K562 (cell line): ENCODE data around the gene SDR39U1. TPM values are rescaled to one million over a fixed set of nuclear protein-coding genes. Genes with fewer than 3 reads are reported as not detected.

ENCODE experiments used
- ATAC-seq: fragments of 200-7000 bp; cut with Tn5 transposase; 3 replicates; pipeline ENCODE4 v1.9.1; 2020; ENCODE audit warnings: moderate library complexity
- BruUV-seq: library from RNA; stranded (reverse); fragments of 400-500 nt; replicated peaks from 2 replicates; lab custom pipeline; 2021; lab: Mats Ljungman, UMichigan
- CTCF ChIA-PET: fragments of 300-600 bp; formaldehyde crosslinking; extraction: SDS; loops from one replicate; lab custom pipeline; 2021; ENCODE audit warnings: low intra/inter-chr PET ratio; lab: Yijun Ruan, JAX
- POLR2A ChIA-PET: fragments of 300-600, 350-650 bp; sonication (Branson Sonifier 250); formaldehyde crosslinking; extraction: SDS; loops from one replicate; lab custom pipeline; 2021; ENCODE audit warnings: antibody characterized with exemption, inconsistent platforms; lab: Yijun Ruan, JAX
- DNase-seq, 4 experiments: peaks; one replicate each; pipeline versions ENCODE4 v3.0.0 to v3.0.0-alpha.2; 2011 to 2018; ENCODE audit warnings: low spot score in 3 of 4, mixed read lengths in 3 of 4; ENCODE audit errors: extremely low read depth in 1 of 4
- FAIRE-seq: peaks from 2 replicates; lab custom pipeline; 2011; peaks lifted over from hg19 to GRCh38; lab: Jason Lieb, UNC
- H2AFZ ChIP-seq: 2 replicates; pipeline ENCODE4 v1.6.0; 2011; ENCODE audit warnings: low read depth, low read length, control low read depth, inconsistent platforms
- H3K27ac ChIP-seq: fragments of 200-600 bp; 3 replicates; pipeline ENCODE4 v1.8.0; 2011; ENCODE audit warnings: low read depth, mild to moderate bottlenecking, control low read depth, inconsistent platforms, low read length, moderate library complexity, mixed read lengths; ENCODE audit errors: extremely low read depth
- H3K27me3 ChIP-seq, 2 experiments: fragments of 300-600 bp in 1 of 2; 2 replicates in 1 of 2; 3 replicates in 1 of 2; pipeline versions ENCODE4 v1.6.0 to v1.8.0; 2011; ENCODE audit warnings: inconsistent platforms in 2 of 2, low read length in 2 of 2, mild to moderate bottlenecking in 1 of 2, mixed read lengths in 1 of 2, moderate library complexity in 1 of 2; ENCODE audit not compliant: control insufficient read depth in 2 of 2, insufficient read depth in 2 of 2
- H3K36me3 ChIP-seq: fragments of 300-600 bp; 3 replicates; pipeline ENCODE4 v1.8.0; 2011; ENCODE audit warnings: mild to moderate bottlenecking, low read length, inconsistent platforms; ENCODE audit not compliant: control insufficient read depth, insufficient read depth
- H3K4me1 ChIP-seq, 2 experiments: fragments of 200-600 bp in 1 of 2; replicated peaks in 1 of 2; 2 replicates in 1 of 2; 3 replicates in 1 of 2; pipeline versions ENCODE4 v1.5.1 to v1.8.0; 2011; ENCODE audit warnings: inconsistent platforms in 2 of 2, low read length in 2 of 2, mild to moderate bottlenecking in 1 of 2, mixed read lengths in 1 of 2, moderate library complexity in 1 of 2; ENCODE audit not compliant: control insufficient read depth in 2 of 2, insufficient read depth in 2 of 2
- H3K4me2 ChIP-seq: 2 replicates; pipeline ENCODE4 v1.6.1; 2011; ENCODE audit warnings: low read length, control low read depth, inconsistent platforms, mixed read lengths; ENCODE audit not compliant: insufficient read depth
- H3K4me3 ChIP-seq: fragments of 200-600 bp; sonication (generic), shearing (Covaris generic); 2 replicates; pipeline ENCODE4 v1.5.1; 2016; ENCODE audit warnings: control low read depth, inconsistent platforms
- H3K79me2 ChIP-seq: fragments of 200-600 bp; 3 replicates; pipeline ENCODE4 v1.8.0; 2011; ENCODE audit warnings: low read length, inconsistent platforms; ENCODE audit not compliant: control insufficient read depth, insufficient read depth
- H3K9ac ChIP-seq, 2 experiments: 2 replicates each; pipeline versions ENCODE4 v1.6.0 to v1.6.1; 2011; ENCODE audit warnings: low read depth in 2 of 2, low read length in 2 of 2, control low read depth in 1 of 2, inconsistent platforms in 1 of 2, mild to moderate bottlenecking in 1 of 2, mixed read lengths in 1 of 2; ENCODE audit not compliant: insufficient read depth in 1 of 2
- H3K9me1 ChIP-seq: one replicate; pipeline ENCODE4 v1.6.0; 2011; ENCODE audit warnings: inconsistent platforms, mild to moderate bottlenecking, low read length, moderate library complexity; ENCODE audit not compliant: control insufficient read depth, insufficient read depth
- H3K9me3 ChIP-seq: replicated peaks from 2 replicates; pipeline ENCODE4 v1.5.1; 2011; ENCODE audit warnings: low read depth, low read length, inconsistent platforms; ENCODE audit not compliant: control insufficient read depth, insufficient read depth
- H4K20me1 ChIP-seq: replicated peaks from 2 replicates; pipeline ENCODE4 v1.6.1; 2011; ENCODE audit warnings: low read length, inconsistent platforms, mixed read lengths; ENCODE audit not compliant: control insufficient read depth, insufficient read depth
- BRD9 ChIP-seq: fragments of 450-650 bp; IDR thresholded peaks from 2 replicates; pipeline ENCODE4 v1.6.1; 2018; ENCODE audit warnings: low read depth; ENCODE audit not compliant: partially characterized antibody
- EP300 ChIP-seq: IDR thresholded peaks from 2 replicates; pipeline ENCODE4 v1.6.1; 2012; ENCODE audit warnings: low read length, improper control_type of control experiment
- EP400 ChIP-seq: fragments of 450-650 bp; IDR thresholded peaks from 2 replicates; pipeline ENCODE4 v1.6.1; 2017; ENCODE audit warnings: antibody characterized with exemption, mild to moderate bottlenecking, moderate library complexity
- FOSL1 ChIP-seq: fragments of 200-800 bp; sonication (Bioruptor generic); conservative IDR thresholded peaks from 2 replicates; pipeline ENCODE4 v1.6.1; 2016; ENCODE audit warnings: missing genetic modification characterization, missing compliant biosample characterization
- GTF2F1 ChIP-seq: IDR thresholded peaks from 2 replicates; pipeline ENCODE4 v1.6.1; 2011; ENCODE audit warnings: low read depth, low read length, improper control_type of control experiment
- HMBOX1 ChIP-seq: sonication (generic); IDR thresholded peaks from 2 replicates; pipeline ENCODE4 v1.6.1; 2016
- KLF16 ChIP-seq: IDR thresholded peaks from 2 replicates; pipeline ENCODE4 v1.6.1; 2016; ENCODE audit warnings: antibody characterized with exemption
- L3MBTL2 ChIP-seq: fragments of 450-650 bp; IDR thresholded peaks from 2 replicates; pipeline ENCODE4 v1.6.1; 2016; ENCODE audit warnings: mild to moderate bottlenecking, moderate library complexity
- MBD2 ChIP-seq: sonication (generic); IDR thresholded peaks from 2 replicates; pipeline ENCODE4 v1.6.1; 2016; ENCODE audit warnings: low read depth, borderline replicate concordance
- MEF2A ChIP-seq: IDR thresholded peaks from 2 replicates; pipeline ENCODE4 v1.6.1; 2011; ENCODE audit warnings: low read depth, mild to moderate bottlenecking, low read length, moderate library complexity; ENCODE audit not compliant: control insufficient read depth
- NR2C1 ChIP-seq, 2 experiments: fragments of 450-650 bp; IDR thresholded peaks; 2 replicates each; pipeline ENCODE4 v1.6.1; 2017; ENCODE audit warnings: mild to moderate bottlenecking in 2 of 2, antibody characterized with exemption in 1 of 2, inconsistent platforms in 1 of 2, missing compliant biosample characterization in 1 of 2, missing genetic modification characterization in 1 of 2
- PRMT5 ChIP-seq: sonication (generic); formaldehyde crosslinking; IDR thresholded peaks from 2 replicates; pipeline ENCODE4 v1.5.0; 2020; ENCODE audit warnings: missing genetic modification reagents
- SNRNP70 ChIP-seq: fragments of 200-400 bp; formaldehyde crosslinking; optimal IDR thresholded peaks from 2 replicates; pipeline ENCODE3; 2017; ENCODE audit warnings: low read depth, low read length
- ZKSCAN8 ChIP-seq: fragments of 200-800 bp; sonication (Bioruptor generic); IDR thresholded peaks from 2 replicates; pipeline ENCODE4 v1.6.1; 2016; ENCODE audit warnings: missing genetic modification characterization, missing compliant biosample characterization
- ZNF699 ChIP-seq: fragments of 250-450 bp; sonication (Bioruptor Pico); IDR thresholded peaks from 2 replicates; pipeline ENCODE4 v1.8.0; 2021; ENCODE audit warnings: mild to moderate bottlenecking, moderate library complexity; ENCODE audit not compliant: insufficient replicate concordance
- WGBS: fragments of 100-300 bp; shearing (Covaris generic); methylation state at CpG from one replicate; pipeline ENCODE4 v1.1.6; 2016; ENCODE audit warnings: low coverage, mixed read lengths; ENCODE audit not compliant: insufficient coverage; ENCODE audit errors: missing lambda C conversion rate; 5-methylcytosine and 5-hydroxymethylcytosine counted together
- in situ Hi-C: fragments of 300-500 bp; cut with MboI; formaldehyde crosslinking; loops from 4 replicates; pipeline ENCODE4 v1.15.0; 2018; ENCODE audit warnings: inconsistent platforms, mixed read lengths
- intact Hi-C: fragments of 100-400 bp; cut with micrococcal nuclease; formaldehyde crosslinking; loops from 2 replicates; pipeline ENCODE4 v1.14.2; 2022
- polyA plus RNA-seq, 8 experiments: library from polyadenylated mRNA; depleted of rRNA in 4 of 8; stranded (reverse) in 5 of 8; unstranded in 3 of 8; fragments of >200 nt; fragmentation: Nextera tagmentation in 2 of 8; fragmentation: Illumina TruSeq in 1 of 8; extraction: Ambion mirVana in 2 of 8; extraction: Trizol in 1 of 8; gene quantifications; 2 replicates each; pipeline versions ENCODE4 v1.2.1 to v1.2.3, GENCODE V29; 2011 to 2014; ENCODE audit warnings: inconsistent platforms in 1 of 8, missing spikeins in 1 of 8
- total RNA-seq, 7 experiments: library from RNA; depleted of rRNA in 6 of 7; stranded (reverse); fragments of >200 nt in 6 of 7; fragmentation: Illumina TruSeq in 2 of 7; extraction: Trizol in 2 of 7; gene quantifications; 2 replicates each; pipeline versions ENCODE4 v1.2.1 to v1.2.3, GENCODE V29; 2011 to 2021; ENCODE audit warnings: low replicate concordance in 1 of 7
- TF ChIP-seq, protein P1 (sequence below): fragments of 450-650 bp; IDR thresholded peaks from 2 replicates; pipeline ENCODE4 v1.7.0; 2016; ENCODE audit warnings: borderline replicate concordance
- TF ChIP-seq, protein P2 (sequence below), 2 experiments: fragments of 450-650 bp in 1 of 2; sonication (generic) in 1 of 2; formaldehyde crosslinking in 1 of 2; IDR thresholded peaks in 1 of 2; conservative IDR thresholded peaks in 1 of 2; 2 replicates each; pipeline versions ENCODE4 v1.6.1 to v1.8.1; 2016 to 2023; ENCODE audit warnings: mild to moderate bottlenecking in 2 of 2, moderate library complexity in 2 of 2, inconsistent platforms in 1 of 2, missing genetic modification reagents in 1 of 2

The SDR39U1 gene
- total and polyA plus RNA-seq, 9 of the 15 experiments (the other 6 are each of a cell fraction or from before 2014, with no cell fraction given): 10.4 to 56.1 (median 19.8) TPM

GRCh38 chr14:24414732-24415420, 27.7 kb downstream of the SDR39U1 start (continued):
- no peak for TF ChIP-seq MEF2A
- TF ChIP-seq ZKSCAN8 (CRISPR knock-in tag): no peak
- no peak for TF ChIP-seq BRD9

DNA sequence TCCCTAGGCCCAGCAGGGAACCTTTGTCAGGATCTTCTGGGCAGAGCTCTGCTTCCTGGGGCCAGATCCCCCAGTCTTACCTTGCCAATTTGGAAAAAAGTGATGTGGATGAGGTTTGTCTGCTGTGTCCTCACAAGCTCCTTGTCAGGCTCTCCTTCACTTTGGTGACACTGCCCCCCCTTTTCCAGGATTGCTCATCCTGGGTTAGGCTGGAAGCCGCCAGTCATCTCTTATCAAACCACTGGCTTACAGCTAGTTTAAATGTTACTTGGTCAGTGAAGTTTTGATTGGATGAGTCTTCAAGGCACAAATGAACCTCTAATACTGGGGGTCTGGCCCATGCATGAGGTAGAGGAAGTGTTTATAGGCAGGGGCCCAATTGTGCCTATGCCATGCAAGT, 28.5 kb downstream of the SDR39U1 start:
- ChIA-PET POLR2A (interaction anchor here (0.5 to 1.3 kb wide), 3 partner anchors 17 to 47 kb away, joined by 3 to 4 read pairs (median 4); no protein-coding TSS in a partner anchor), CTCF (no interaction called here)
- Histone ChIP-seq H3K4me3 (no peak overlapping the region), H3K79me2 (no peaks in the 10 kb centered on the region), H3K4me2 (no peak overlapping the region), H3K27ac (no peak overlapping the region), H3K27me3 (peaks cover 0 to 8% of the 10 kb centered on the region in 2 experiments; a peak in 1 of 5 replicates), H3K9ac (no peak overlapping the region), H2AFZ (no peak overlapping the region), H3K4me1 (peaks cover 4 to 26% of the 10 kb centered on the region in 2 experiments; a peak in 4 of 5 replicates), H3K36me3 (no peaks in the 10 kb centered on the region), H3K9me3 (no peaks in the 10 kb centered on the region), H4K20me1 (no peaks in the 10 kb centered on the region), H3K9me1 (no peaks in the 10 kb centered on the region)
- intact Hi-C loops: no loop called here
- DNase-seq (no peak), FAIRE-seq (no peak), ATAC-seq (no peak)
- WGBS: 57% methylated on average over 1 of the region's 1 CpG
- in situ Hi-C loops: no loop called here
- BruUV-seq: no TSS peak
- TF ChIP-seq EP400 (no peak), MBD2 (no peak), GTF2F1 (no peak), FOSL1 (tag) (peak; percentile 44; the same call in 1 of the 2 replicates), NR2C1 (IDR thresholded peaks at IDR 0.05) (no peak), NR2C1 (tag; IDR thresholded peaks at IDR 0.05) (no peak), ZNF699 (no peak), KLF16 (no peak), HMBOX1 (peak; percentile 80), SNRNP70 (no peak), PRMT5 (CRISPR knock-in tag) (no peak), L3MBTL2 (no peak), EP300 (no peak)
- TF ChIP-seq, protein P1, sequence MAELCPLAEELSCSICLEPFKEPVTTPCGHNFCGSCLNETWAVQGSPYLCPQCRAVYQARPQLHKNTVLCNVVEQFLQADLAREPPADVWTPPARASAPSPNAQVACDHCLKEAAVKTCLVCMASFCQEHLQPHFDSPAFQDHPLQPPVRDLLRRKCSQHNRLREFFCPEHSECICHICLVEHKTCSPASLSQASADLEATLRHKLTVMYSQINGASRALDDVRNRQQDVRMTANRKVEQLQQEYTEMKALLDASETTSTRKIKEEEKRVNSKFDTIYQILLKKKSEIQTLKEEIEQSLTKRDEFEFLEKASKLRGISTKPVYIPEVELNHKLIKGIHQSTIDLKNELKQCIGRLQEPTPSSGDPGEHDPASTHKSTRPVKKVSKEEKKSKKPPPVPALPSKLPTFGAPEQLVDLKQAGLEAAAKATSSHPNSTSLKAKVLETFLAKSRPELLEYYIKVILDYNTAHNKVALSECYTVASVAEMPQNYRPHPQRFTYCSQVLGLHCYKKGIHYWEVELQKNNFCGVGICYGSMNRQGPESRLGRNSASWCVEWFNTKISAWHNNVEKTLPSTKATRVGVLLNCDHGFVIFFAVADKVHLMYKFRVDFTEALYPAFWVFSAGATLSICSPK: no peak
- TF ChIP-seq, protein P2, sequence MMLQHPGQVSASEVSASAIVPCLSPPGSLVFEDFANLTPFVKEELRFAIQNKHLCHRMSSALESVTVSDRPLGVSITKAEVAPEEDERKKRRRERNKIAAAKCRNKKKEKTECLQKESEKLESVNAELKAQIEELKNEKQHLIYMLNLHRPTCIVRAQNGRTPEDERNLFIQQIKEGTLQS (IDR thresholded peaks at IDR 0.05): peak; percentile 8; the same call in 1 of the 2 replicates
- TF ChIP-seq, protein P2 (CRISPR knock-in tag; conservative IDR thresholded peaks at IDR 0.05): no peak
